Measurements from ENCODE around the gene GPT2.

GPT2 gene

DNA sequence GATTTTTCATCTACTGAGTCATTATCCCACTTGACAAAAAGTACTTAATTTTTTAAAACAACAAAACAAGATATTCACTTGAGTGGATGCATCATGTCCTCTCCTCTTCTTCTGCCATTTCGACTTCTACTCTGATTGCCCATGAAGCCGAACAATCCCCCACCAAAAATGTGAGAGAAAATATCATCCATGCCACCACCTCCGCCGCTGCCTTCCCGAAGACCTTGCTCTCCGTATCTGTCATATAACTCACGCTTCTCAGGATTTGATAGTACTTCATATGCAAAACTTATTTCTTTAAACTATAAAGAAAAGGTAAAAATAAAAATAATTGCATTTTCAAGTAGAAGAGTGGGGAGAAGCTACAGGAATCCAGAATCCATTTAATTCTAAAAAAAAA lies 87.1 kb downstream of the GPT2 start:
- TF ChIP-seq, protein P1, sequence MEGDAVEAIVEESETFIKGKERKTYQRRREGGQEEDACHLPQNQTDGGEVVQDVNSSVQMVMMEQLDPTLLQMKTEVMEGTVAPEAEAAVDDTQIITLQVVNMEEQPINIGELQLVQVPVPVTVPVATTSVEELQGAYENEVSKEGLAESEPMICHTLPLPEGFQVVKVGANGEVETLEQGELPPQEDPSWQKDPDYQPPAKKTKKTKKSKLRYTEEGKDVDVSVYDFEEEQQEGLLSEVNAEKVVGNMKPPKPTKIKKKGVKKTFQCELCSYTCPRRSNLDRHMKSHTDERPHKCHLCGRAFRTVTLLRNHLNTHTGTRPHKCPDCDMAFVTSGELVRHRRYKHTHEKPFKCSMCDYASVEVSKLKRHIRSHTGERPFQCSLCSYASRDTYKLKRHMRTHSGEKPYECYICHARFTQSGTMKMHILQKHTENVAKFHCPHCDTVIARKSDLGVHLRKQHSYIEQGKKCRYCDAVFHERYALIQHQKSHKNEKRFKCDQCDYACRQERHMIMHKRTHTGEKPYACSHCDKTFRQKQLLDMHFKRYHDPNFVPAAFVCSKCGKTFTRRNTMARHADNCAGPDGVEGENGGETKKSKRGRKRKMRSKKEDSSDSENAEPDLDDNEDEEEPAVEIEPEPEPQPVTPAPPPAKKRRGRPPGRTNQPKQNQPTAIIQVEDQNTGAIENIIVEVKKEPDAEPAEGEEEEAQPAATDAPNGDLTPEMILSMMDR (IDR thresholded peaks at IDR 0.05; ENCODE audit: insufficient read depth, low read depth, low read length, missing control alignments), result no peak
- no peak for DNase-seq (ENCODE audit: low read depth)
- peak overlapping the region; percentile 73; the same call in 1 of the 2 replicates for H3K4me3 ChIP-seq (ENCODE audit: low read depth, low read length)

- DNase-seq (ENCODE audit: low read depth), result peak; percentile 59
- TF ChIP-seq, protein P1 (IDR thresholded peaks at IDR 0.05; ENCODE audit: insufficient read depth, low read depth, low read length, missing control alignments), result no peak
- H3K4me3 ChIP-seq (ENCODE audit: low read depth, low read length), result peak overlapping the region; percentile 73
Measured at GRCh38 chr16:46972429-46973206, 88.5 kb downstream of the GPT2 start.

GRCh38 chr16:46973207-46973995 lies 89.2 kb downstream of the GPT2 start, which contains the start of gene DNAJA2:
Gene DNAJA2 (minus strand): TSS chr16:46973674. CDS start chr16:46973572, 102 bp downstream.
- DNase-seq (ENCODE audit: low read depth), result peak; percentile 93
- peak within 1 kb of the TSS; percentile 73 for H3K4me3 ChIP-seq (ENCODE audit: low read depth, low read length)
- TF ChIP-seq, protein P1 (IDR thresholded peaks at IDR 0.05; ENCODE audit: insufficient read depth, low read depth, low read length, missing control alignments), result no peak

GRCh38 chr16:46973996-46974324 lies 89.8 kb downstream of the GPT2 start:
- peak overlapping the region; percentile 73 for H3K4me3 ChIP-seq (ENCODE audit: low read depth, low read length)
- no peak for DNase-seq (ENCODE audit: low read depth)
- TF ChIP-seq, protein P1 (IDR thresholded peaks at IDR 0.05; ENCODE audit: insufficient read depth, low read depth, low read length, missing control alignments), result no peak

DNA sequence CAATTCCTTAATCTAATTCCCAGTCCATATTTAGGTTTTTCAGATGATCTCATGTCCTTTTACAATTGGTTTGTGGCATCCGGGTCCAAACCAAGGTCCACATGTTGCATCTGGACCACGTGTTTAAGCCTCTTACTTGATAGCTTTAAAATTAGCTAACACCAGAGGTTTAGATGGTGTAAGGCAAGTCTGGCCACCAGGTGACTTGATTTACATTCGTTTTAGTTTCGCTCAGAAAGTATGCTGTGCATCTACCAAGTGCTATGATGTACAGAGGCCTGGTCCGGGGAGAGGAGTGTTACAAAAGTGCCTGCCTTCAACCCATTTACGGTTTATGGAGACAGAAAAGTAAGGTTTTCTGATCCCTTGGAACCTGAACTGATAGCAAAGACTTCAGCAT lies 90.2 kb downstream of the GPT2 start:
- peak; percentile 82 for DNase-seq (ENCODE audit: low read depth)
- H3K4me3 ChIP-seq (ENCODE audit: low read depth, low read length), result peak overlapping the region; percentile 73
- TF ChIP-seq, protein P1 (IDR thresholded peaks at IDR 0.05; ENCODE audit: insufficient read depth, low read depth, low read length, missing control alignments), result peak; percentile 24

DNA sequence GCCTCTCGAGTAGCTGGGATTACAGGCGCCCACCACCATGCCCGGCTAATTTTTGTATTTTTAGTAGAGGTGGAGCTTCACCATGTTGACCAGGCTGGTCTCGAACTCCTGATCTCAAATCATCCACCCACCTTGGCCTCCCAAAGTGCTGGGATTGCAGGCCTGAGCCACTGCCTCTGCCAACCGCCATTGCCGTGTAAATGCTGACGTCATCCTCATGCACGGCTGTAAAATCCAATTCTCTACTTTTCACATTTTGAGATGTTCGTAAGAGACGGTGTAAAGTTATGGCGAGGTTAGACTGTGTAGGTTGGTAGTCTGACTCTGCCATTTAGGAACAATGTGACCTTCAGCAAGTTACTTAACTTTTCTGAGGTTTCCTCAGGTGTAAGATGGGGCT lies 91.0 kb downstream of the GPT2 start:
- TF ChIP-seq, protein P1 (IDR thresholded peaks at IDR 0.05; ENCODE audit: insufficient read depth, low read depth, low read length, missing control alignments), result no peak
- no peak overlapping the region for H3K4me3 ChIP-seq (ENCODE audit: low read depth, low read length)
- DNase-seq (ENCODE audit: low read depth), result no peak

Measured in GM12865 (cell line).